IMR-90 (cell line): ENCODE data around the gene MTFR1L. TPM values are rescaled to one million over a fixed set of nuclear protein-coding genes. Genes with fewer than 3 reads are reported as not detected.

Experiments used
- ATAC-seq: fragments of 200-7000 bp; cut with Tn5 transposase; 2 replicates; pipeline ENCODE4 v1.9.1; 2020; ENCODE audit warnings: low read depth, mild to moderate bottlenecking, moderate library complexity
- BruUV-seq: library from RNA; stranded (reverse); fragments of 400-500 nt; replicated peaks from 2 replicates; lab custom pipeline; 2021; lab: Mats Ljungman, UMichigan
- CTCF ChIA-PET: fragments of 300-600 bp; formaldehyde crosslinking; extraction: SDS; loops from one replicate; lab custom pipeline; 2021; ENCODE audit warnings: antibody characterized with exemption; lab: Yijun Ruan, JAX
- POLR2A ChIA-PET: fragments of 300-600 bp; sonication (Branson Sonifier 250); formaldehyde crosslinking; loops from one replicate; lab custom pipeline; 2022; ENCODE audit warnings: antibody characterized with exemption; ENCODE audit not compliant: unreplicated experiment; lab: Charles Lee
- DNase-seq: peaks from one replicate; pipeline ENCODE4 v3.0.0; 2013
- H2AFZ ChIP-seq: replicated peaks from 2 replicates; pipeline ENCODE3; 2013; ENCODE audit warnings: low read length, mild to moderate bottlenecking; ENCODE audit not compliant: poor library complexity
- H2AK5ac ChIP-seq: 2 replicates; pipeline ENCODE4 v1.6.1; 2013; ENCODE audit warnings: low read depth, low read length, inconsistent platforms
- H2AK9ac ChIP-seq: replicated peaks from 2 replicates; pipeline ENCODE3; 2013; ENCODE audit warnings: mild to moderate bottlenecking, low read depth, low read length, moderate library complexity; ENCODE audit not compliant: poor library complexity
- H2BK120ac ChIP-seq: 2 replicates; pipeline ENCODE4 v1.6.1; 2013; ENCODE audit warnings: low read depth, low read length, inconsistent platforms
- H2BK15ac ChIP-seq: 3 replicates; pipeline ENCODE4 v1.6.1; 2013; ENCODE audit warnings: low read depth, low read length, inconsistent platforms
- H2BK20ac ChIP-seq: 2 replicates; pipeline ENCODE4 v1.6.1; 2013; ENCODE audit warnings: low read depth, mild to moderate bottlenecking, inconsistent platforms, low read length, moderate library complexity
- H2BK5ac ChIP-seq: 2 replicates; pipeline ENCODE4 v1.6.1; 2013; ENCODE audit warnings: mild to moderate bottlenecking, low read depth, low read length, inconsistent platforms; ENCODE audit not compliant: poor library complexity, severe bottlenecking
- H3K14ac ChIP-seq: replicated peaks from 2 replicates; pipeline ENCODE4 v1.6.1; 2013; ENCODE audit warnings: low read depth, low read length, inconsistent platforms
- H3K18ac ChIP-seq: 2 replicates; pipeline ENCODE4 v1.6.1; 2013; ENCODE audit warnings: low read depth, low read length, control low read depth
- H3K23ac ChIP-seq: 2 replicates; pipeline ENCODE4 v1.6.1; 2013; ENCODE audit warnings: low read depth, low read length, inconsistent platforms
- H3K27ac ChIP-seq: 2 replicates; pipeline ENCODE4 v1.5.1; 2013; ENCODE audit warnings: mild to moderate bottlenecking, control low read depth, low read length; ENCODE audit not compliant: insufficient read depth
- H3K27me3 ChIP-seq: 2 replicates; pipeline ENCODE4 v1.6.1; 2013; ENCODE audit warnings: low read length; ENCODE audit not compliant: control insufficient read depth, insufficient read depth
- H3K36me3 ChIP-seq: 2 replicates; pipeline ENCODE4 v1.6.1; 2013; ENCODE audit warnings: low read length, mixed read lengths; ENCODE audit not compliant: control insufficient read depth, insufficient read depth
- H3K4ac ChIP-seq: 2 replicates; pipeline ENCODE4 v1.6.1; 2013; ENCODE audit warnings: low read depth, low read length, inconsistent platforms
- H3K4me1 ChIP-seq: 2 replicates; pipeline ENCODE4 v1.6.1; 2013; ENCODE audit warnings: low read length, mixed read lengths; ENCODE audit not compliant: control insufficient read depth, insufficient read depth
- H3K4me2 ChIP-seq: 2 replicates; pipeline ENCODE4 v1.6.1; 2013; ENCODE audit warnings: low read depth, mild to moderate bottlenecking, control low read depth, low read length, moderate library complexity
- H3K4me3 ChIP-seq: 2 replicates; pipeline ENCODE4 v1.5.1; 2013; ENCODE audit warnings: low read depth, mild to moderate bottlenecking, control low read depth, low read length, moderate library complexity; ENCODE audit not compliant: insufficient read depth
- H3K56ac ChIP-seq: 2 replicates; pipeline ENCODE4 v1.6.1; 2013; ENCODE audit warnings: low read length, inconsistent platforms; ENCODE audit not compliant: insufficient read depth; ENCODE audit errors: extremely low read depth
- H3K79me1 ChIP-seq, 2 experiments: 2 replicates each; pipeline ENCODE4 v1.6.1; 2013; ENCODE audit warnings: low read length in 2 of 2, inconsistent platforms in 1 of 2, low read depth in 1 of 2
- H3K9ac ChIP-seq: 2 replicates; pipeline ENCODE4 v1.6.1; 2013; ENCODE audit warnings: low read depth, low read length, control low read depth
- H3K9me1 ChIP-seq: 2 replicates; pipeline ENCODE4 v1.6.1; 2013; ENCODE audit warnings: low read length, inconsistent platforms; ENCODE audit not compliant: insufficient read depth
- H3K9me3 ChIP-seq: 2 replicates; pipeline ENCODE4 v1.6.1; 2013; ENCODE audit warnings: low read length; ENCODE audit not compliant: control insufficient read depth, insufficient read depth
- H4K20me1 ChIP-seq: 2 replicates; pipeline ENCODE4 v1.6.1; 2013; ENCODE audit warnings: low read length, inconsistent platforms; ENCODE audit not compliant: insufficient read depth
- H4K5ac ChIP-seq: 2 replicates; pipeline ENCODE4 v1.6.1; 2013; ENCODE audit warnings: mild to moderate bottlenecking, low read depth, low read length, control low read depth
- H4K8ac ChIP-seq, 2 experiments: 2 replicates each; pipeline ENCODE4 v1.6.1; 2013; ENCODE audit warnings: low read depth in 2 of 2, low read length in 2 of 2, control low read depth in 1 of 2, inconsistent platforms in 1 of 2
- H4K91ac ChIP-seq: 2 replicates; pipeline ENCODE4 v1.6.1; 2013; ENCODE audit warnings: low read depth, low read length, inconsistent platforms; ENCODE audit not compliant: insufficient read depth
- FOS ChIP-seq: fragments of 150-350 bp; IDR thresholded peaks from 2 replicates; pipeline ENCODE4 v1.6.1; 2016; ENCODE audit warnings: low read depth, low read length
- MAFK ChIP-seq: IDR thresholded peaks from 2 replicates; pipeline ENCODE4 v1.6.1; 2012; ENCODE audit warnings: low read depth, low read length, improper control_type of control experiment
- MAZ ChIP-seq: IDR thresholded peaks from 2 replicates; pipeline ENCODE4 v1.6.1; 2012; ENCODE audit warnings: low read depth, mild to moderate bottlenecking, low read length, improper control_type of control experiment, moderate library complexity, borderline replicate concordance
- MXI1 ChIP-seq: IDR thresholded peaks from 2 replicates; pipeline ENCODE4 v1.6.1; 2012; ENCODE audit warnings: low read depth, mild to moderate bottlenecking, low read length, moderate library complexity, borderline replicate concordance
- NFE2L2 ChIP-seq: fragments of 150-350 bp; IDR thresholded peaks from 2 replicates; pipeline ENCODE4 v1.6.1; 2016; ENCODE audit warnings: low read depth, mild to moderate bottlenecking, low read length
- RAD21 ChIP-seq: IDR thresholded peaks from 2 replicates; pipeline ENCODE4 v1.6.1; 2012; ENCODE audit warnings: low read length, improper control_type of control experiment
- RCOR1 ChIP-seq: IDR thresholded peaks from 2 replicates; pipeline ENCODE4 v1.6.1; 2012; ENCODE audit warnings: mild to moderate bottlenecking, low read length, improper control_type of control experiment; ENCODE audit not compliant: insufficient replicate concordance
- WGBS, 2 experiments: methylation state at CpG; one replicate each; pipeline versions ENCODE4 v1.1.5 to v1.1.7; 2013; ENCODE audit warnings: missing lambda C conversion rate in 2 of 2; ENCODE audit not compliant: insufficient read length in 1 of 2; ENCODE audit errors: extremely low coverage in 2 of 2; 5-methylcytosine and 5-hydroxymethylcytosine counted together
- dilution Hi-C: fragments of 300-500 bp; cut with HindIII; formaldehyde crosslinking; loops from one replicate; pipeline ENCODE4 v1.14.3; 2018; ENCODE audit warnings: low sequenced_read_pairs; ENCODE audit not compliant: unreplicated experiment
- in situ Hi-C: fragments of 300-500 bp; cut with MboI; formaldehyde crosslinking; loops from 3 replicates; pipeline ENCODE4 v1.14.3; 2019; ENCODE audit warnings: low sequenced_read_pairs, inconsistent platforms, mixed read lengths
- intact Hi-C: fragments of 100-400 bp; cut with micrococcal nuclease; formaldehyde crosslinking; loops from 2 replicates; pipeline ENCODE4 v1.10.0; 2022
- polyA plus RNA-seq, 3 experiments: library from polyadenylated mRNA; depleted of rRNA; stranded (reverse); fragments of >200 nt; gene quantifications; 2 replicates each; pipeline ENCODE4 v1.2.3, GENCODE V29; 2012; ENCODE audit warnings: low replicate concordance in 1 of 3
- total RNA-seq: library from RNA; depleted of rRNA; stranded (reverse); fragments of >200 nt; gene quantifications from 2 replicates; pipeline ENCODE4 v1.2.3, GENCODE V29; 2012
- TF ChIP-seq, protein P1 (sequence below): conservative IDR thresholded peaks from 2 replicates; pipeline ENCODE4 v1.5.1; 2012; ENCODE audit warnings: mild to moderate bottlenecking, low read depth, low read length, improper control_type of control experiment

Gene MTFR1L
- total and polyA plus RNA-seq, 2 of the 4 experiments (the other 2 are of a cell fraction) = 69.1 to 69.7 TPM

DNA sequence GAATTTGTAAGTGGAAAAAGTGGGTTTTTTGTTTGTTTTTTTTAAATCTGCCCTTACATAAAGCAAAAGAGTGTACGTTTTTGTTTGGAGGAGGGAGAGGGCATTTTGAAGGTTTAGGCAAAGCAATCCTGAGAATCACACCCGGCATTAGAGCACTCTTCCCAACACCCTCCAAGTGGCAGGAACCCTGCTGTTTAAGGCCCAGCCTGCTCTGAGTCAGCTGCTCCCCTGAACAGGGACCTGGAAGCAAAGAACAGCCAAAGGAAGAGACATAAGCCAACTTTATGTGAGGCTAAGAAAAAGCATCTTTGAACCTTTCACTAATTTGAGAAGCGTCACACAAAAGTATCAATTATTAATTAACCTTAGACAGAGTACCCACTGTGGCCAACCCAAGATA lies 16.9 kb downstream of the MTFR1L start:
- H3K79me1 ChIP-seq = peaks cover 7 to 8% of the 10 kb centered on the region in 2 experiments; a peak in 2 of 4 replicates
- H3K9me3 ChIP-seq = no peaks in the 10 kb centered on the region
- POLR2A ChIA-PET = no interaction called here
- no peak overlapping the region for H2AK9ac ChIP-seq
- dilution Hi-C loops = no loop called here
- H3K14ac ChIP-seq = no peak overlapping the region
- no peak overlapping the region for H3K18ac ChIP-seq
- 100% methylated on average over 1 of the region's 3 CpGs; no CpG with 5 or more reads in 1 of the 2 experiments for WGBS, 2 experiments
- H3K4me2 ChIP-seq = no peak overlapping the region
- H2BK120ac ChIP-seq = no peak overlapping the region
- H2BK20ac ChIP-seq = no peak overlapping the region
- no peak for TF ChIP-seq RAD21
- no peak for TF ChIP-seq NFE2L2
- no peak for TF ChIP-seq MAFK
- TF ChIP-seq, protein P1, sequence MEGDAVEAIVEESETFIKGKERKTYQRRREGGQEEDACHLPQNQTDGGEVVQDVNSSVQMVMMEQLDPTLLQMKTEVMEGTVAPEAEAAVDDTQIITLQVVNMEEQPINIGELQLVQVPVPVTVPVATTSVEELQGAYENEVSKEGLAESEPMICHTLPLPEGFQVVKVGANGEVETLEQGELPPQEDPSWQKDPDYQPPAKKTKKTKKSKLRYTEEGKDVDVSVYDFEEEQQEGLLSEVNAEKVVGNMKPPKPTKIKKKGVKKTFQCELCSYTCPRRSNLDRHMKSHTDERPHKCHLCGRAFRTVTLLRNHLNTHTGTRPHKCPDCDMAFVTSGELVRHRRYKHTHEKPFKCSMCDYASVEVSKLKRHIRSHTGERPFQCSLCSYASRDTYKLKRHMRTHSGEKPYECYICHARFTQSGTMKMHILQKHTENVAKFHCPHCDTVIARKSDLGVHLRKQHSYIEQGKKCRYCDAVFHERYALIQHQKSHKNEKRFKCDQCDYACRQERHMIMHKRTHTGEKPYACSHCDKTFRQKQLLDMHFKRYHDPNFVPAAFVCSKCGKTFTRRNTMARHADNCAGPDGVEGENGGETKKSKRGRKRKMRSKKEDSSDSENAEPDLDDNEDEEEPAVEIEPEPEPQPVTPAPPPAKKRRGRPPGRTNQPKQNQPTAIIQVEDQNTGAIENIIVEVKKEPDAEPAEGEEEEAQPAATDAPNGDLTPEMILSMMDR = no peak
- TF ChIP-seq FOS = no peak
- no peak for TF ChIP-seq MXI1
- no peak for TF ChIP-seq MAZ
- TF ChIP-seq RCOR1 = no peak
- H2BK15ac ChIP-seq = no peak overlapping the region
- CTCF ChIA-PET = interaction anchor here (0.9 to 1.2 kb wide), 2 partner anchors 15 to 161 kb away, joined by 3 to 4 read pairs; partner anchors contain the start of gene PAFAH2
- no peaks in the 10 kb centered on the region for H3K4me1 ChIP-seq
- H2AK5ac ChIP-seq = no peak overlapping the region
- intact Hi-C loops = no loop called here
- H3K4me3 ChIP-seq = no peak overlapping the region
- in situ Hi-C loops = no loop called here
- ATAC-seq (peak; percentile 48; the same call in 1 of the 2 replicates), DNase-seq (no peak)
- no peak overlapping the region for H3K4ac ChIP-seq
- H2AFZ ChIP-seq = no peak overlapping the region
- H3K27me3 ChIP-seq = no peaks in the 10 kb centered on the region
- H4K20me1 ChIP-seq = no peaks in the 10 kb centered on the region
- H4K8ac ChIP-seq = no peak overlapping the region
- H3K9ac ChIP-seq = no peak overlapping the region
- H4K91ac ChIP-seq = no peak overlapping the region
- no peak overlapping the region for H4K5ac ChIP-seq
- no peaks in the 10 kb centered on the region; the same call in 1 of the 2 replicates for H3K9me1 ChIP-seq
- H3K23ac ChIP-seq = no peak overlapping the region
- H3K27ac ChIP-seq = no peak overlapping the region
- no peak overlapping the region for H2BK5ac ChIP-seq
- no peak overlapping the region for H3K56ac ChIP-seq
- H3K36me3 ChIP-seq = peaks cover 20% of the 10 kb centered on the region
- no TSS peak for BruUV-seq
